ENCODE results near the gene PNPLA6. TPM values are rescaled to one million over a fixed set of nuclear protein-coding genes. Genes with fewer than 3 reads are reported as not detected.

Gene PNPLA6
- total and polyA plus RNA-seq, 2 of the 8 experiments (the other 6 are each of a cell fraction or from before 2014, with no cell fraction given): 55.1 to 121 TPM

GRCh38 chr19:7520131-7521051 lies 15.1 kb upstream of the PNPLA6 start:
- Histone ChIP-seq H4K91ac (replicated peaks; ENCODE audit: insufficient read length, low read length) (no peak overlapping the region), H3K4ac (replicated peaks; ENCODE audit: insufficient read length, low read depth, low read length) (no peak overlapping the region), H3K23ac (ENCODE audit: insufficient read length) (no peak overlapping the region), H2BK5ac (ENCODE audit: low read depth, low read length) (no peak overlapping the region; the same call in 1 of the 2 replicates), H3K4me2 (ENCODE audit: insufficient read depth in 1 of 2, low read depth in 2 of 2, low read length in 2 of 2) (no peak overlapping the region), H3K79me2 (ENCODE audit: control insufficient read depth in 1 of 2, insufficient read depth in 2 of 2, low read length in 2 of 2) (peaks cover 0 to 11% of the 10 kb centered on the region in 2 experiments; a peak in 1 of 4 replicates), H3K27me3 (replicated peaks in 1 of 4; ENCODE audit: control insufficient read depth in 3 of 4, extremely low read depth in 1 of 4, insufficient read depth in 3 of 4, low read length in 3 of 4) (no peaks in the 10 kb centered on the region), H4K20me1 (replicated peaks in 1 of 2; ENCODE audit: control insufficient read depth in 1 of 2, insufficient read depth in 2 of 2, low read length in 2 of 2) (peaks cover 1 to 2% of the 10 kb centered on the region in 2 experiments), H3K18ac (ENCODE audit: extremely low read depth, low read length) (no peak overlapping the region), H3K4me3 (ENCODE audit: extremely low read depth in 1 of 4, insufficient read depth in 2 of 4, low read depth in 3 of 4, low read length in 4 of 4) (no peak overlapping the region), H2BK15ac (ENCODE audit: low read length) (no peak overlapping the region), H3K9ac (replicated peaks in 1 of 4; ENCODE audit: extremely low read depth in 1 of 4, low read depth in 3 of 4, low read length in 3 of 4) (no peak overlapping the region), H3K27ac (ENCODE audit: low read depth, low read length) (no peak overlapping the region), H2AFZ (ENCODE audit: low read length) (no peak overlapping the region), H4K5ac (ENCODE audit: insufficient read length, low read depth, low read length) (no peak overlapping the region), H2BK120ac (replicated peaks; ENCODE audit: low read depth, low read length) (no peak overlapping the region), H3K14ac (ENCODE audit: insufficient read length) (no peak overlapping the region), H3K23me2 (ENCODE audit: low read depth, low read length) (peaks cover 13% of the 10 kb centered on the region), H2BK20ac (ENCODE audit: low read length) (no peak overlapping the region), H3K56ac (replicated peaks; ENCODE audit: insufficient read length, low read depth, low read length) (no peak overlapping the region), H2BK12ac (ENCODE audit: low read depth, low read length) (no peak overlapping the region), H2AK5ac (ENCODE audit: low read depth, low read length) (no peak overlapping the region), H3K9me3 (ENCODE audit: insufficient read depth in 2 of 2, low read depth in 1 of 2, low read length in 1 of 2) (no peaks in the 10 kb centered on the region), H4K8ac (ENCODE audit: extremely low read depth, insufficient read depth, low read length) (no peak overlapping the region), H3K4me1 (replicated peaks in 1 of 4; ENCODE audit: control insufficient read depth in 3 of 4, insufficient read depth in 4 of 4, low read length in 3 of 4) (peaks cover 0 to 15% (median 5%) of the 10 kb centered on the region in 4 experiments; a peak in 5 of 7 replicates), H3K79me1 (ENCODE audit: low read depth, low read length) (peaks cover 5% of the 10 kb centered on the region; the same call in 1 of the 2 replicates), H3K36me3 (ENCODE audit: control insufficient read depth in 2 of 4, insufficient read depth in 4 of 4, low read length in 3 of 4) (peaks cover 0 to 7% (median 3%) of the 10 kb centered on the region in 4 experiments; a peak in 1 of 8 replicates)
- no peak for TF ChIP-seq KDM4A (IDR thresholded peaks at IDR 0.05; ENCODE audit: low read depth, low read length, severe bottlenecking)
- TF ChIP-seq SAP30 (IDR thresholded peaks at IDR 0.05; ENCODE audit: insufficient read depth, insufficient replicate concordance, low read length): no peak
- TF ChIP-seq CTBP2 (IDR thresholded peaks at IDR 0.05; ENCODE audit: borderline replicate concordance, insufficient read depth, insufficient read length, low read length): no peak
- no peak for TF ChIP-seq SIRT6 (IDR thresholded peaks at IDR 0.05; ENCODE audit: low read length)
- TF ChIP-seq YY1 (IDR thresholded peaks at IDR 0.05; ENCODE audit: low read depth, low read length): no peak
- no peak for TF ChIP-seq TAF1 (IDR thresholded peaks at IDR 0.05; ENCODE audit: low read depth, low read length)
- 94% methylated on average over 41 of the region's 51 CpGs; no CpG with 5 or more reads in 1 of the 2 experiments for WGBS, 2 experiments (ENCODE audit: extremely low coverage in 1 of 2, insufficient coverage in 1 of 2, insufficient read length in 1 of 2, insufficient replicate concordance in 2 of 2, low coverage in 1 of 2, low lambda C conversion rate in 2 of 2, missing lambda C conversion rate in 1 of 2)
- ChIA-PET CTCF (ENCODE audit: partially characterized antibody) (interaction anchor here (0.7 to 2.3 kb wide), 4 partner anchors 12 to 60 kb away, joined by 3 to 7 read pairs (median 4); partner anchors contain the start of gene PNPLA6), POLR2A (ENCODE audit: partially characterized antibody) (interaction anchor here (1.1 to 7.0 kb wide), 6 partner anchors 8 to 109 kb away, joined by 3 to 80 read pairs (median 4); partner anchors contain the start of genes PET100, PNPLA6 and XAB2)
- DNase-seq (ENCODE audit: low read depth in 1 of 2, low spot score in 2 of 2): no peak
- no peak for FAIRE-seq

Data from H1 (cell line).